OCI-LY3 (cell line): ENCODE results near the gene RAP2C.

Experiments
- H2AFZ ChIP-seq: fragments of 200-600, 300-600 bp; shearing (Covaris generic); 2 replicates; pipeline ENCODE4 v1.6.0; 2014; ENCODE audit warnings: antibody characterized with exemption, low read depth, low read length
- H3K27ac ChIP-seq: fragments of 200-600, 300-600 bp; sonication (generic); 2 replicates; pipeline ENCODE4 v1.5.1; 2014; ENCODE audit warnings: mild to moderate bottlenecking, low read length, moderate library complexity, mixed read lengths
- H3K27me3 ChIP-seq: fragments of 200-600, 300-600 bp; sonication (generic); 2 replicates; pipeline ENCODE4 v1.6.1; 2014; ENCODE audit warnings: low read depth, low read length, mixed read lengths
- H3K36me3 ChIP-seq: fragments of 200-600, 300-600 bp; sonication (generic); replicated peaks from 2 replicates; pipeline ENCODE3; 2014; ENCODE audit warnings: low read depth, low read length, mixed read lengths
- H3K4me1 ChIP-seq: fragments of 300-600, 200-600 bp; sonication (generic); 2 replicates; pipeline ENCODE4 v1.6.1; 2014; ENCODE audit warnings: low read length, mixed read lengths
- H3K4me2 ChIP-seq: fragments of 200-600, 300-600 bp; sonication (generic); 2 replicates; pipeline ENCODE4 v1.6.1; 2014; ENCODE audit warnings: low read length, mixed read lengths
- H3K4me3 ChIP-seq: fragments of 300-600, 200-600 bp; sonication (generic); 2 replicates; pipeline ENCODE4 v1.5.1; 2014; ENCODE audit warnings: antibody characterized with exemption, mild to moderate bottlenecking, low read length, moderate library complexity
- H3K79me2 ChIP-seq: fragments of 300-600, 200-600 bp; shearing (Covaris generic); 2 replicates; pipeline ENCODE4 v1.6.1; 2014; ENCODE audit warnings: mild to moderate bottlenecking, low read length, mixed read lengths
- H3K9ac ChIP-seq: fragments of 300-600, 200-600 bp; shearing (Covaris generic); 2 replicates; pipeline ENCODE4 v1.6.0; 2014; ENCODE audit warnings: mild to moderate bottlenecking, low read length, moderate library complexity
- H3K9me3 ChIP-seq: fragments of 200-600, 300-600 bp; shearing (Covaris generic); 2 replicates; pipeline ENCODE4 v1.6.1; 2014; ENCODE audit warnings: low read length, mixed read lengths; ENCODE audit not compliant: insufficient read depth
- H4K20me1 ChIP-seq: fragments of 200-600, 300-600 bp; sonication (generic); 2 replicates; pipeline ENCODE4 v1.6.1; 2016; ENCODE audit warnings: low read length, mixed read lengths; ENCODE audit not compliant: insufficient read depth
- EZH2phosphoT487 ChIP-seq: fragments of 200-600 bp; shearing (Covaris generic); IDR thresholded peaks from 2 replicates; pipeline ENCODE4 v1.6.1; 2018; ENCODE audit warnings: antibody characterized with exemption, mixed run types, low read depth
- TF ChIP-seq, protein P1 (sequence below): fragments of 200-600, 300-600 bp; sonication (generic); IDR thresholded peaks from 2 replicates; pipeline ENCODE4 v1.5.1; 2014; ENCODE audit warnings: antibody characterized with exemption, low read length, low read depth

The RAP2C gene

GRCh38 chrX:132153166-132153565 lies 66.1 kb downstream of the RAP2C start:
- Histone ChIP-seq H3K4me3 (no peak overlapping the region), H3K27me3 (no peaks in the 10 kb centered on the region), H3K4me1 (peaks cover 8% of the 10 kb centered on the region; the same call in 1 of the 2 replicates), H3K27ac (no peak overlapping the region), H4K20me1 (no peaks in the 10 kb centered on the region), H3K36me3 (no peaks in the 10 kb centered on the region), H3K9ac (no peak overlapping the region), H3K4me2 (no peak overlapping the region; the same call in 1 of the 2 replicates), H3K9me3 (no peaks in the 10 kb centered on the region), H2AFZ (no peak overlapping the region), H3K79me2 (no peaks in the 10 kb centered on the region)
- TF ChIP-seq, protein P1, sequence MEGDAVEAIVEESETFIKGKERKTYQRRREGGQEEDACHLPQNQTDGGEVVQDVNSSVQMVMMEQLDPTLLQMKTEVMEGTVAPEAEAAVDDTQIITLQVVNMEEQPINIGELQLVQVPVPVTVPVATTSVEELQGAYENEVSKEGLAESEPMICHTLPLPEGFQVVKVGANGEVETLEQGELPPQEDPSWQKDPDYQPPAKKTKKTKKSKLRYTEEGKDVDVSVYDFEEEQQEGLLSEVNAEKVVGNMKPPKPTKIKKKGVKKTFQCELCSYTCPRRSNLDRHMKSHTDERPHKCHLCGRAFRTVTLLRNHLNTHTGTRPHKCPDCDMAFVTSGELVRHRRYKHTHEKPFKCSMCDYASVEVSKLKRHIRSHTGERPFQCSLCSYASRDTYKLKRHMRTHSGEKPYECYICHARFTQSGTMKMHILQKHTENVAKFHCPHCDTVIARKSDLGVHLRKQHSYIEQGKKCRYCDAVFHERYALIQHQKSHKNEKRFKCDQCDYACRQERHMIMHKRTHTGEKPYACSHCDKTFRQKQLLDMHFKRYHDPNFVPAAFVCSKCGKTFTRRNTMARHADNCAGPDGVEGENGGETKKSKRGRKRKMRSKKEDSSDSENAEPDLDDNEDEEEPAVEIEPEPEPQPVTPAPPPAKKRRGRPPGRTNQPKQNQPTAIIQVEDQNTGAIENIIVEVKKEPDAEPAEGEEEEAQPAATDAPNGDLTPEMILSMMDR, result no peak
- TF ChIP-seq EZH2phosphoT487, result no peak
